HG03521 (cell line): ENCODE data around the gene ZNF214.

Source experiments
- ATAC-seq: cut with Tn5 transposase; IDR thresholded peaks from one replicate; pipeline ENCODE4 v1.9.1; 2021; ENCODE audit warnings: mild to moderate bottlenecking, moderate library complexity; ENCODE audit not compliant: unreplicated experiment

The ZNF214 gene

DNA sequence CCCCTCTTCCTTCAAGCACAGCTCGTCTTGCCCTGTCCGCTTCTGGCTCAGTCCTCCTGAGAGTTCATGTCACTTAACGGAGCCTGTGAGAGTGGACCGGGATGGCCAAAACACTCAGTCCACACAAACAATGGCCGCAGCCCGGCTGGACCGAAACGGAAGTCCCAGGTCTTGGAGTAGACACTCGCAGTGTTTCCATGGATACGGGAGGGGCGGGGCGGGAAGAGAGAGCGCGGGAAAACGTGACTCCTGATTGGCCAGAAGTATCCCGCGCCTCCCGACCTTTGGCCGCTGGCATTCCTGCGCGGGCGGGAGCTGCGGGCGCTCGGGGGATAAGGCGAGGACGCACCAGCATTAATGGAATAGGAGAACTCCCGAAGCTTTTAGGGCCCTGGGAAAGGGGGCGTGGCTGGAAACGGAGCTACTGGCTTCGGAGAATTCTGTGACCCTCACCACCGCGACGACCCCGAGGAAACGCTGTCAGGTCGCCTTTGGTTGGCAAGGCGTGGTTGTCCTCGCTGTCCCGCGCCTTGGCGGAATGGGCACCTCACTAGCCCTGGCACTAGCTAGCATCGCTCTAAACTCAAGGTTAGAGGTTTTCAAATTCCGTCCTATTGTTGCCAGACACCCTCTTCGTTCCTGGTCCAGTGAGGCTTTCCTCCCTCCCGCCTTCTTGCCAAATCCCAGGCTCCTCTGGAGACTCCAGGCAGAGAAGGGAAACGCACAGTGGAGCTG lies at the start of gene ZNF214, which contains the start of gene NLRP14:
TSS of gene ZNF214 (minus strand) at position 164 of the 735 bp plus-strand sequence. CDS start 17,511 bp downstream, outside the sequence.
TSS of gene NLRP14 (plus strand) at position 297 of the 735 bp plus-strand sequence. CDS start 18,108 bp downstream, outside the sequence.
- ATAC-seq, result no peak

- no peak for ATAC-seq
Observed at GRCh38 chr11:7062534-7062933, 42.4 kb upstream of the ZNF214 start.

- ATAC-seq, result no peak
Observed at GRCh38 chr11:7060868-7061267, 40.7 kb upstream of the ZNF214 start.

DNA sequence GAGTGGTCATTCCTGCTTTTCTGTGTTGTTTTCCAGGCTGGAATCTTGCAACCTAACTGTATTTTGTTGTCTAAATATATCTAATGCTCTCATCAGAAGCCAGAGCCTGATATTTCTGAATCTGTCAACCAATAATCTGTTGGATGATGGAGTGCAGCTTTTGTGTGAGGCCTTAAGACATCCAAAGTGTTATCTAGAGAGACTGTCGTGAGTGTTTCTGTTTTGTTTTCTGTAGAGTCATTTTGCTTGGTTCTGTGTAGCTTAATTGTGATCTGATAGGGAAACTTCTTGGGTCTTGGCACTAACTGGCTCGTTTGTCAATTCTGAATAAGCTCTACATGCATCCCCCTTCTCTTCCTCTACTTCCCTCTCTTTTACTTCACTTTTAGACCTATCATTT lies 37.5 kb upstream of the ZNF214 start:
- ATAC-seq, result no peak

- no peak for ATAC-seq
Observed at GRCh38 chr11:7056828-7057513, 36.8 kb upstream of the ZNF214 start.

- no peak for ATAC-seq
Observed at GRCh38 chr11:7050191-7050590, 30.0 kb upstream of the ZNF214 start.

DNA sequence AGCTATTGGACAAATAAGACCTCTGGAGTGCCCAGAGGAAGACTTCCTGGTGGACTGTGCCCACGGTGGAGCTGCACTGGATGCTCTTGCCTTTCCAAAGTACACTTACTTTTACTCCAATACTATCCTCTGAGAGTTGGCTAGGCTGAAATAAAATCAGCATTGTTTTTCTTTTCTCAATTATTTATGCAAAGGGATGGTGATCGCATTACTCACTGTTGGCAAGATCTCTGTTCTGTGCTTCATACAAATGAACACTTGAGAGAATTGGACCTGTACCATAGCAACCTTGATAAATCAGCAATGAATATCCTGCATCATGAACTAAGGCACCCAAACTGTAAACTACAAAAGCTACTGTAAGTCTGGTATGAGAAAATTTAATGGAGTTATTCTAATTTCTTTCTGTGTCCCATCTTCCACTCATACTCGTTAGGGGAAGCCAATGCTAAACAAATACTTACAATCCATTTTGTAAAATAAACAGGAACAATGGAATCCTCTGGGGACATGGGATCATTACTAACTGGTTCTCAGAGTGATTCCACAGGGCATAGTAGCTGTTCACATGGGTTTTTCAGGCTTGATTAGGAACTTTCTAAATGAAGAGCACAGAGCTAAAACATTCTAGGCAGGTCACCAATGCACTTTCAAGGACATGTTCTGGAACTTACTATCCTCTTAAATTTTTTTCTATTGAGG lies 26.5 kb upstream of the ZNF214 start:
- no peak for ATAC-seq

GRCh38 chr11:7034019-7034418 lies 13.9 kb upstream of the ZNF214 start:
- no peak for ATAC-seq

GRCh38 chr11:7032692-7033091 lies 12.5 kb upstream of the ZNF214 start:
- ATAC-seq, result no peak

GRCh38 chr11:7031471-7031871 lies 11.3 kb upstream of the ZNF214 start:
- no peak for ATAC-seq

DNA sequence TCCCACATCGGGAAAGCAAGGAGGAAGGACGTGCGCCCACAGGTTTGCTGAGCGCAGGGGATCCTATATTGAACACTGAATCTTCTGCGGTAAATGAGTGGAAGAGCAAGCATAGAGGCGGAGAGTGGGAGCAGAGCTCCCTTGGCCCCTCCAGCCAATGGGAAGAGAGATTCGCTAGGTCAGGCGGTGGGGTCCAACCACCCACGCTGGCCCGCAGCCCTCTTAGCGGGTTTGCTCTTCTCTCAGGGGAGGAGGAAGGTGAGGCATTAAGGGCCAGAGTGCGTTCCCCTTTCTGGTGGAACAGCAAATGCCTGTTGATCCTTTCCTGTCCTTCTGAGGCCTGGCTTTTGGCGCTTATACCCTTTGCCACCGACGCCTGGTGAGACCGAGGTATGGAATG lies 10.7 kb upstream of the ZNF214 start:
- ATAC-seq, result no peak

DNA sequence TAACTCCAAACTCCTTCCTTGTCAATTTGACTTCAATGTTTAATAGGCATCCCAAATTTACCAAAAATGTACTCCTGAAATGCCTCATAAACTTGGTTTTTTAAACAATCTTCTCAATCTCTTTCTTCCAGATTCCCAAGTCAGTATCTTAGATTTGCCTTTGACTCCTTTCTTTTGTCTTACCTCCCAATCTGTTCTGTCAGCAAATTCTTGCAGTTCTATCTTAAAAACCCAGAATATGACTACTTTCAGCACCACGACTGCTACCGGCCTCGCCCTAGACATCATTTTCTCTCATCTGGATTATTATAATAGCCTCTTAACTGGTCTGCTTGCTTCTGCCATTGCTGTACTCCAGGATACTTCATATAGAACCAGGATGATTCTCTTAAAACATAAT lies 8.0 kb upstream of the ZNF214 start:
- ATAC-seq, result no peak

DNA sequence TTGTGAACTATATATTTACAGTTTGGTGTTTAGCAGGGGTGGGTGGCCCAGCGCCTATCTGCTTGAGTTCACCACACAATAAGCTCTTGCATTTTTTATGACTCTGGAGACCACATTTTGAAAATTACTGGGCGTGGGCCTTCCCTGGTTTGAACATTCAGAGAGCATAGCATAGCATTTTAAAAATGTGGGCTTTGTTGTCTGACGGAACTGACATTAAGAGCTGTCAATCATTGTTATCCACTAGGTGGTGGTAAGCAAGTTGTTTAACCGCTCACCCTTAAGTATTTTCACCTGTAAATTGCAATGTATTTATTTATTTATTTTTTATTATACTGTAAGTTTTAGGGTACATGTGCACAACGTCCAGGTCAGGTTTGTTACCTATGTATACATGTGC lies 1.2 kb upstream of the ZNF214 start:
- ATAC-seq, result no peak

- ATAC-seq, result no peak
Observed at GRCh38 chr11:7019500-7020182, 505 bp downstream of the ZNF214 start.

GRCh38 chr11:7016011-7016410 lies 4.1 kb downstream of the ZNF214 start:
- no peak for ATAC-seq

DNA sequence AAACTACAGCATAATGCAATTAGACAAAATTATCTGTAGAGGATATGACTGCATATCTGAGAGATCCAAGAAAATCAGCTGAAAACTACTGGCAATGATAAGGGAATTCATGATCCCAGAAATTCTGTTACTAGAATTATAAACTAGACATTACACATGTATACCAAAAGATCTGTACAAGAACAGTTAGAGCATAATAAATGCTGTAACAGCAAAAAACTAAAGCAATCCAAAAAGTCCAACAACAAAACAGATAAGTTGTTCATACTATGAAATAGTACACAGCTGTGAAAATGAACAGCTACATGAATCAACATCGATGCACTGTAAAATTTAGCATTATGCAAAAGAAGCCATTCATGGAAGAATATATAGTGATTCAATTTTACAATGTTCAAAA lies 6.0 kb downstream of the ZNF214 start:
- no peak for ATAC-seq

DNA sequence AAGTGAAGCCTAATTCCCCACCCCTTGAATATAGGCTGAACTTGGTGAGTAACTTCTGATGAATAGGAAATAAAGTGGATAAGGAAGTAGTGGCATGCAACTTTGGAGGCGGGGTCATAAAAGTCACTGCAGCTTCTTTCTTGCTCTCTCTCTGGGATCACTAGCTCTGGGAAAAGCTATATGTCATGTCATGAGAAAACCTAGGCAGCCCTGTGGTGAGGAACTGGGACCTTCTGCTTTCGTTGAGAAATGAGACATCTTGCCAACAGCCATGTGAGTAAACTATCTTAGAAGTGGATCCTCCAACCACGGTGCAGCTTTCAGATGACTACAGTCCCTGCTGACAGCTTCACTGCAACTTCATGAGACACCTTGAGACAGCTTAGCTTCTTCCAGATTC lies 15.7 kb downstream of the ZNF214 start:
- ATAC-seq, result no peak

- ATAC-seq, result no peak
Observed at GRCh38 chr11:6995703-6996102, 24.4 kb downstream of the ZNF214 start.

DNA sequence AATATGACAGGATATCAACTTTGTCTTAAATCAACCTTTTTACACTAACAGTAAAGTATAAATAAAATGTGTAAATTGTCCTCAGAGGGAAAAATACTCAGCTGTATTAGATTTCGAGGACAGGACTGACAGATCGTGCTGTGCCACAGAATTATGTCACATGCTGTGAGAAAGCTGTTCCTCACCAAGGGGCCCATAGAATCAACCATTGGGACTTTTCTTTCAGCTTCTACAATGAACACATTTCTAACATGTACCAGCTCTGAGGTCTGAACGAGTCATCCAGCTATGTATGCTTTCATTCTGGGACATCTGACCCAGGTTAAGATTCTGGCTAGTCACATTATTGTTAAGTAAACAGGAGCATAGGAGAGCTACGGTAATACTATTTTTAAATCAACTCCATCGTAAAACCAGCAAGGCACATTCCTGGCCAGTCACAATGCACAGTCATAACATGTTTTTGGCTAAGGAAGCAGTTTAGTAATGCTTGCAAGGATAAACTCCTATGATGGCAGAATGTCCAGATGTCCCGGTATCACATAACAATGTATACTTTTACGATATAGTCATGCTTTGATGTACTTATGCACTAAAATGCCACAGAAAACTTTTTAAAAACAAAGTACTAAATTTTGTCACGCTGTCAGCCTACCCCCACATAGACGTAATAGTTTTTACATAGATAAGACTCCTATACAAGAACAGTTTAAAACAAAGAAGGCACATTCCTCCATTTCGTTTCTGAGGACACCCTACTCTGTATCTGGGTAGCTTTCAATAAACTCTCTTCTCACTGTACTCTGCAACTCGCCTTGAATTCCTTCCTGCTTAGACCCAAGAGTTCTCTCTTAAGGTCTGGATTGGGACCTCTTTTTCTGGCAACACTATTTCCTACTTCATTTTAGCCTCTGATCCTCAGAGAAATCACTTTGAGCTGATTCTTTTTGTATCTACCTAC lies 27.4 kb downstream of the ZNF214 start:
- no peak for ATAC-seq

DNA sequence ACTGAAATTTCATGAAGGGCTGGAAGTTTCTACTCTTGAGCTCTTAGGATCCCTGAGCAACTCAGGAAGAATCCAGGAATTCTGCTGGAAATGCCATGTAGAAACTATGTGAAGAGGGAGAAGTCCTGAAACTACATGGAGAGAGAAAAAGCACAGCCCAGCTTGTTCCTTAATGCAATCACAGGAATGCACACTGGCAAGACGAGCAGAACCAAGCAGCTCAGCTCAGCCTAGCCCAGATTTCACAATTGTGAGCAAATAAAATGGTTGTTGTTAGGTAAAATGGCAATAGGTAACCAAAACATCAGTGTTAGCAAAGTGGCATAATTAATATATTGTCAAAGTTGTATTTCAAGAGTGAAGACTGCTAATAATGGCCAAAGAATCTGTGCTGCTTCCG lies 28.1 kb downstream of the ZNF214 start:
- ATAC-seq, result no peak
